Measurements from ENCODE around the gene ADAMTSL2.

The ADAMTSL2 gene

DNA sequence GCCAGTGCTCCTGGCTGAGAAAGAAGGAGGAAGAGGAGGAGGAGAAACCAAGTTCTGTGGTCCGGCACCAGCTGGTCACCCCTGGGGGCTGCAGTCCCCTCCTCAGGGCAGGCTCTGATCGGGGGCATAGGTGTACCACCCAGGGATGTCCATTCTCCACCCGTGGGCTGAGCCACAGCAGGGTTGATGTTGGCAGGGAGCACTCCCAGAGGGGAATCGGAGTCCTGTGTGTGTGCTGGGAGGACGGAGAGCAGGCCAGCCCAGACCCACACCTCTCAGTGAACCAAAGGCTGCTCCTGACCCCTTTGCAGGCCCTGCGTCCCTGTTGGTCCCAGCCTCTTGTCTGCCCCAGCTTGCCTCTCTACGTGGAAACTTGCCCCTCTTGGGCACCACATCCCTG is 4.6 kb upstream of the ADAMTSL2 start:
- in situ Hi-C loops (cut with HindIII; ENCODE audit: low sequenced_read_pairs), result loop anchor here (5.0 kb wide), 1 partner anchor 67 kb away; no protein-coding TSS in a partner anchor

GRCh38 chr9:133531293-133531692 is 3.2 kb upstream of the ADAMTSL2 start:
- in situ Hi-C loops (cut with HindIII; ENCODE audit: low sequenced_read_pairs), result no loop called here

GRCh38 chr9:133532937-133533668 is 1.4 kb upstream of the ADAMTSL2 start:
- in situ Hi-C loops (cut with HindIII; ENCODE audit: low sequenced_read_pairs), result no loop called here

DNA sequence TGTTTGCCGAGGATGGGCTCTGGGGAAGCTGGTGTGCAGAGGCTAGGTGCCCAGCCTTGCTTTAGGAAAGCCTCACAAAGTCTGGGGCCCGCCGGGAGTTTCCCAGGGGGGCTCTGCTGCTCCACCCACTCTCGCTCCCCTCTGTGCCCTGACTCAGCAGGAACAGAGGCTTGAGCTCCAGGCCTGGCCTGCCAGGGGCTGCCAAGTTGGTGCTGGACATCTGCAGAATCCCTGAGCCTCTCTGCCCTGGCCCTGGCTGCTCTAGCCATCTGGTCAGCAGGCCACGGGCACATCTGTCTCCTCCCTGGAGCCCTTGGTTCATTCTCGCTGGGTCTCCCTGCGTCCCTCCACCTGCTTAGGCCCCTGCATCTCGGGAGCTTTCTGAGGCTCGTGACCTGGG is 647 bp upstream of the ADAMTSL2 start:
- in situ Hi-C loops (cut with HindIII; ENCODE audit: low sequenced_read_pairs), result no loop called here

DNA sequence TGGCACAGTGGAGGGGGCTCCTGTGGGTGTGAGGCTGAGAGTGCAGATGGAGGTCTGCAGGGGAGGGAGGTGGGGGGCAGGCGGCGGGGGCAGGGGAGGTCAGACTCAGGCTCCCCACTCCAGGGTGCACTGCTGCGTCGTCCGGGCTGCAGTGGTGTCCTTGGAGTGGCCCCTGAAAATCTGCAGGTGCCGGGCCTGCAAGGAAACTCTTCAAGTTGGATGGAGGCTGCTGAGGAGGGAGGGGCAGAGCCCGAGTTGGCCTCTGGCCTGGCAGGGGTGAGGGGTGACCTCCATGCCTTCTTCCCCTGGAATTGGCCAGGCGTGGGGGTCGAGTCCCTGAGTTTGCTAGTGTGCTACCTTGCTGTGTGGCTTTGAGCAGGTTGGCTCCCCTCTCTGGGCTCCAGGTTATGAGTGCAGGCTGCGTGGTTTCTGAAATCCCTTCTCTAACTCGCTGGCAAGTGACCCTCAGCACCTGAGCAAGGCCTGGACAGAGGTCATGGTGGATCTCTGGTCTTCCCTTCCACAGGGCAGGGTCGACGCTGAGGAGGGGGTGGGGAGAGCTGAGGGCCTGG is 888 bp downstream of the ADAMTSL2 start:
- in situ Hi-C loops (cut with HindIII; ENCODE audit: low sequenced_read_pairs), result no loop called here

DNA sequence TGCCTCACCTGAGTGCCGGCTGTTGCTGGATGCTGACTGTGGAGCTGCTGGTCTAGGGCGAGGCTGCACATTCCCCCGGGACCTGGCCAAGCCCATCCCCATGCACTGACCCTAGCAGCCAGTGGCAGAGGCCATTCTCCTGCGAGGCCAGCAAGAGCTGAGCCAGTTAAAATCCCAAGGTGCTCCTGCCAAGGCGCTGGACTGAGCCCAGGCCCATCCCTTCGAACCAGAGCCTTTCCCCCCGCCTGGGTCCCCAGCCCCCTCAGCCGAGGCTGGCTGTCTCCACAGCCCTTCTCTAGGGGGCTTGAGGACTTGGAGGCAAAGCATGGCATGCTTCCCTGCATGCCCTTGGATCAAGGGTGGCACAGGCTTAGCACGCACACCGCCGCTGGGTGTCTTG is 1.6 kb downstream of the ADAMTSL2 start:
- in situ Hi-C loops (cut with HindIII; ENCODE audit: low sequenced_read_pairs), result no loop called here

GRCh38 chr9:133536536-133536935 is 2.0 kb downstream of the ADAMTSL2 start:
- in situ Hi-C loops (cut with HindIII; ENCODE audit: low sequenced_read_pairs), result no loop called here

DNA sequence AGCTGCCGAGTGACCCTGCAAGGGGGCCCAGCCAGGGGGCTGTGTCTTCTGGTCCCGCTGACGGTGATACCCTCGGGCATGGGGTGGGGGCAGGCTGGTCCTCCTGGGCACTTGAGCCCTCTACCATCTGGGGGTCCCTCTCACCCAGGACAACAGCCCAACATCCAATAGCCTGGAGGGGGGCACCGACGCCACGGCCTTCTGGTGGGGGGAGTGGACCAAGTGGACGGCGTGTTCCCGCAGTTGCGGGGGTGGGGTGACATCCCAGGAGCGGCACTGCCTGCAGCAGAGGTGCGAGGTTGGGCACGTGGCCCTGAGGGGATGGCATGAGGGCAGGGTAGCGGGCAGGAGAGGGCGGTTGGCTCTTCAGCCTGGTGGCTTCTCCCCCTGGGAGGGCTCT is 2.8 kb downstream of the ADAMTSL2 start:
- in situ Hi-C loops (cut with HindIII; ENCODE audit: low sequenced_read_pairs), result no loop called here

GRCh38 chr9:133538176-133538575 is 3.7 kb downstream of the ADAMTSL2 start:
- in situ Hi-C loops (cut with HindIII; ENCODE audit: low sequenced_read_pairs), result no loop called here

GRCh38 chr9:133538851-133539833 is 4.6 kb downstream of the ADAMTSL2 start:
- in situ Hi-C loops (cut with HindIII; ENCODE audit: low sequenced_read_pairs), result no loop called here

DNA sequence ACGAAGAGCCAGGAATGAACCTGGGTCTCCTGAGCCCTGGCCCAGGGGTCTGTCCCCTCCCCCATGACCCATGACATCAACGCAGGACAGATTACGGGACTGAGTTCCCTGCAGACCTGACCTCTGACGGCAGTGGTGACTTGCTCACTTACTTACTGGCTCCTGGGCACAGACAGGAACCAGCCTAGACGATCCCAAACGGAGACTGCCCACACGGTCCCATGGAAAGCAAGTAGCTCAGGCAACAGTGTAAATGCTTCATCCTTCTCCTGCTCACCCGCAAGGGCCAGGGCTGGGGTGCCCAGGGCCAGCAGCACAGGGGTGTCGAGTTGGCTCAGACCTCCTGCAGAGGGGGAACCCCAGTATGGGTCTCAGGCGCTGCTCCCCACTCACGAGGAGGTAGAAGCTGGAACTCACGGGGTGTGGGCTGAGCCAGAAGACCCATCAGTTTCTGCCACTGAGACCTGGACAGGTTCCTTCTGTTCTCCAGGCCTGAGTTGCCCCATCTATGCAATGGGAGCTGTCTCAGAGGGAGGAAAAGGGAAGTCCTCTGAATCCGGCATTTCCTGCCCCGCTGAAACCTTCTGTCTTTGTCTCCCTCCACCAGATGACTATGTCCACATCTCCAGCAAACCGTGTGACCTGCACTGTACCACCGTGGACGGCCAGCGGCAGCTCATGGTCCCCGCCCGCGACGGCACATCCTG is 5.6 kb downstream of the ADAMTSL2 start:
- in situ Hi-C loops (cut with HindIII; ENCODE audit: low sequenced_read_pairs), result no loop called here

DNA sequence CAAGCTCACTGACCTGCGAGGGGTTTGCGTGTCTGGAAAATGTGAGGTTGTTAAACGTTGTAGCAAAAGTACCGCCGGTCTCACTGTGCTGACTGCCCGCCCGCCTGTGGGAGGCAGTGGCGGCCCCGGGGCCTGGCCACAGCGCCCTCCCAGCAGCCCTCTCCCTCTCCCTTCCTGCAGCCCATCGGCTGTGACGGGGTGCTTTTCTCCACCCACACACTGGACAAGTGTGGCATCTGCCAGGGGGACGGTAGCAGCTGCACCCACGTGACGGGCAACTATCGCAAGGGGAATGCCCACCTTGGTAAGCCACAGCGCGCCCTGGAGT is 6.2 kb downstream of the ADAMTSL2 start:
- in situ Hi-C loops (cut with HindIII; ENCODE audit: low sequenced_read_pairs), result no loop called here

- in situ Hi-C loops (cut with HindIII; ENCODE audit: low sequenced_read_pairs), result no loop called here
These were observed 7.5 kb downstream of the ADAMTSL2 start for GRCh38 chr9:133542002-133542401.

DNA sequence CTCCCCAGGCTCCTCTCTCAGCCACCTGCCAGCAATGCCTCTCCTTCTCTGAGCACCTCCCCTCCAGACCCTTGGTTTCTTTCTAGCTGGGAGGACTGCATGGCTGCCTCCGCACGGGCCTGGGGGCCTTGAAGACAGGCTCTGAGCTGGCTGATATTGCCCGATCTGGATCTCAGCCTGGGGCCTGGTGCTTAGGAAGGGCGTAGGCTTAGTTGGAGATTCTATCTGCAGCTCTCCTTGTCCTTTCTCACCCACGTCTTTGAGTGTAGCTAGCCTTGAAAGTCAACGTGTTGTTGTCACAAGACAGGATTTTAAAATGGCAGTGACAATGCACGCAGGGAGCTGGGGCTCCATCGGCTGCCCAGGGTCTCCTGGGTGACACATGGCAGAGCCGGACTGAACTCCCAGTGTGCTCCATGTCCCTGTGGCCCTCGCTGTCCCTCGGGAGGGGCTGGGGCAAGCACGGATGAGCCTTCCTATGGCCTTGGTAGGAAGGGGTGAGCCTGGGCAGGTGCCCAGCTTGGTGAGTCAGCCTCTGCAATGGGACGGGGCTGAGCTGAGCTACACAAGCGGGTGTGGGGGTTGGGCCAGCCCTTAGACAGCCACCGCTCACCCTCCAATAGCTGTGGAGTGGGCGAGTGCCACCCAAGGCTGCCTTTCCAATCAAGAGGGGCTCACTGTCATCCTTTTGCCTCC is 9.4 kb downstream of the ADAMTSL2 start:
- in situ Hi-C loops (cut with HindIII; ENCODE audit: low sequenced_read_pairs), result no loop called here

DNA sequence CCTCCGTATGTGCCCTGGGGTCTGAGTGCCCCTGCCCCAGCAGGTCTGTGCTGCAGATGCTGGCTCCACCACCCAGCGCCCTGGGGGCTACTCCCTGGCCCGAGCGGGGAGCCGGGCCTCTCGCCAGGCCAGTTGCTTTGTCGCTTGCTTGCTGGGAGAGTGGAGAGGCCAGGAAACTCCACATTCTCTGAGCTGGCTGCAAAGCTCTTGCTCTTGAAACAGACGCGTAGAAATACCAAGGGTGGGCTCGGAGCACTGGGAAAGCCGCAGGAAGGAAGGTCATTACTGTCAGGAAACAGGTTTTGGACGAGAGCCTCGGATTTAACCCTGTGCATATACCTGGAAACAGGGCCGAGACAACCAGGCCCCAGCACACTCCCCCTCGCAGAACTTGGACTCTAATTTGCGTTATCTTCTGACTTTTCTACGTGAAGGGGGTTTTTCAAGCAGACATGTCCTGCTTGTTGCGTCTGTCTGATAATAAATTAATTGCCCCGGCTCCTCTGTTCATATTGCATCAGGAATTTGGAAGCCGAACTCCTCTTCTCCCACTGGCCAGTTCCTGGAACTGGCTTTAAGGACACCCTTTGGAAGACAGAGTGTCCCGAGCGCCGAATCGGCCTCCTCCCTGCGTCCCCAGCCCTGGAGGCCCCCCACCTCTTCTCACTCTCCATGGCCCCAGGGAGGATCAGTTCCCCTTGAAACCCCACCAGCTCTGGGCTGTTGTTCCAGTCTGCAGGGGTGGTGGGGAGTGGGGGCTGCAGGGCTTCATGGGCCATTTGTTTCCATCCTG is 11.2 kb downstream of the ADAMTSL2 start:
- in situ Hi-C loops (cut with HindIII; ENCODE audit: low sequenced_read_pairs), result no loop called here

DNA sequence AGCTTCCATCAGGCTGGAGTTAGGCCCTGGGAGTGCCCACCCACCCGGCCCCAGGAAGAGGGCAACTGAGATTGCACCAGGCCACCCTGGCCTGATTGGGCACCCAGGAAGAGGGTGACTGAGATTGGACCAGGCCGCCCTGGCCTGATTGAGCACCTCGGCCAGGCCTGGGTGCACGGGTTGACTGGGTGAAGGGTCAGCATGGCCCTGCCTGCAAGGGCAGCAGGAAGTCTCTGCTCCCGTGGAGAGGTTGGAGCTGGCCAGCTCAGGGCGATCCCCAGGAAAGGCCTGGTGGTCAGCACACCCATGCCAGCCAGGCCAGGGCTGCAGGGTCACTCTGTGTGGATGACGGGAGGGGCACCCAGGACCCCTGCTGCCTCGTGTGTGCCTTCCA is 11.8 kb downstream of the ADAMTSL2 start:
- in situ Hi-C loops (cut with HindIII; ENCODE audit: low sequenced_read_pairs), result no loop called here

GRCh38 chr9:133547116-133547515 is 12.6 kb downstream of the ADAMTSL2 start:
- in situ Hi-C loops (cut with HindIII; ENCODE audit: low sequenced_read_pairs), result no loop called here

DNA sequence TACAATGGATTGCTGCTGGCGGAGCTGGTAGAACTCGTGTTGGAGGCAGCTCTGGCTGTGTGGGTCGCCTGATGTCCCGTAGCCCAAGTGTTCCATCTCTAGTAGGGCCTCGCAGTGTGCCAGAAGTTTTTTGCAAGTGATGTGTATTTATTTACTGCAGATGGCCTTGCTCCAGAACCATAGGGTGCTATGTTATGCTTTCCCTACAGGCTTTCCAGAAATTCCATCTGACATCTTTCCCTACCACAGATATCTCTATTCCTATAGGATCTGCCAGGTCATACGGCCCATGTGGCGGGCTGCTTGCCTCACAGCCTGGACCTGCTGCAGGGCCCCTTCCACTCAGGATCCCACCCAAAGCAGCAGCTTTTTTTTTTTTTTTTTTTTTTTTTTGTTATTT is 16.9 kb downstream of the ADAMTSL2 start:
- in situ Hi-C loops (cut with HindIII; ENCODE audit: low sequenced_read_pairs), result no loop called here

GRCh38 chr9:133552236-133552635 is 17.7 kb downstream of the ADAMTSL2 start:
- in situ Hi-C loops (cut with HindIII; ENCODE audit: low sequenced_read_pairs), result no loop called here

DNA sequence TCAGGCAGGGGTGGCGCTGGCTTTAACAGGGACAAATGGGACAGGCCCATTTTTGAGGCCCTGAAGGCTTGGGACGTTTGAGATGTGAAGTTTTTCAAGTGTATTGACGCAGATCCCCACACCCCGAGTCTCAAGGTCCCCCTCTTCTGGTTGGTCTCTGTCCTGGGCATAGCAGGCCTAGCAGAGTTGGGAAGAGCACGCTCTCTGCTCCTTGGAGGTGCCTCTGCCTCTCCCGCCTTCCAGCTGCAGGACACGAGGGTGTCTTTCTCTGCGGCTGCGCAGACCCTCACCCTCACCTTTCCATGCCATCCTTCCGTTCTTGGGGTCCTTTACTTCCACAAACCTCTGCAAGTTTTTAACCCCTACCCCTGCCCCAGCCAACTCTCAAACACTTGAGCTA is 18.6 kb downstream of the ADAMTSL2 start:
- in situ Hi-C loops (cut with HindIII; ENCODE audit: low sequenced_read_pairs), result no loop called here

Data from endothelial cell of hepatic sinusoid (primary cell).